ENCODE results near the gene ACOT7.

The ACOT7 gene

GRCh38 chr1:6347641-6348487 lies 45.7 kb downstream of the ACOT7 start:
- no peak for DNase-seq (ENCODE audit: low read depth in 2 of 2)

GRCh38 chr1:6345460-6345859 lies 48.1 kb downstream of the ACOT7 start:
- no peak for DNase-seq (ENCODE audit: low read depth in 2 of 2)

DNA sequence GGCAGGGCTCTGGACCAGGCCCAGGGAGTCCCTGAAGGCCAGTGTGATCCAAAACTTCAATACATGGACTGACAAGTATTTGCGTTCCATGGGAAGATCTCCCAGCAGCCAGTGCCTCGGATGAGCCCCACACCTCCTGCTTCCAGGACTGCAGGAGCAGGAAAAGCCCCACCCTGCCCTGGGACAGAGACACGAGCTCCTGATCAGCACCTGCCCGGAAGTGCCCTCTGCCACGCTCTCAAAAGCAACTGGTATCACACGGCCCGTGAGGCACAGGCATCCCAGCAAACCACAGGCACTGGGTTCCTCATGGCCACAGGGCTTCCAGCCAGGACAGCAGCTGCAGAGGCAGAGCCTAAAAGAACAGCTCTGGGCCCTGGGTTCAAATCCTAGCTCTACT lies 48.6 kb downstream of the ACOT7 start:
- no peak for DNase-seq (ENCODE audit: low read depth in 2 of 2)

DNA sequence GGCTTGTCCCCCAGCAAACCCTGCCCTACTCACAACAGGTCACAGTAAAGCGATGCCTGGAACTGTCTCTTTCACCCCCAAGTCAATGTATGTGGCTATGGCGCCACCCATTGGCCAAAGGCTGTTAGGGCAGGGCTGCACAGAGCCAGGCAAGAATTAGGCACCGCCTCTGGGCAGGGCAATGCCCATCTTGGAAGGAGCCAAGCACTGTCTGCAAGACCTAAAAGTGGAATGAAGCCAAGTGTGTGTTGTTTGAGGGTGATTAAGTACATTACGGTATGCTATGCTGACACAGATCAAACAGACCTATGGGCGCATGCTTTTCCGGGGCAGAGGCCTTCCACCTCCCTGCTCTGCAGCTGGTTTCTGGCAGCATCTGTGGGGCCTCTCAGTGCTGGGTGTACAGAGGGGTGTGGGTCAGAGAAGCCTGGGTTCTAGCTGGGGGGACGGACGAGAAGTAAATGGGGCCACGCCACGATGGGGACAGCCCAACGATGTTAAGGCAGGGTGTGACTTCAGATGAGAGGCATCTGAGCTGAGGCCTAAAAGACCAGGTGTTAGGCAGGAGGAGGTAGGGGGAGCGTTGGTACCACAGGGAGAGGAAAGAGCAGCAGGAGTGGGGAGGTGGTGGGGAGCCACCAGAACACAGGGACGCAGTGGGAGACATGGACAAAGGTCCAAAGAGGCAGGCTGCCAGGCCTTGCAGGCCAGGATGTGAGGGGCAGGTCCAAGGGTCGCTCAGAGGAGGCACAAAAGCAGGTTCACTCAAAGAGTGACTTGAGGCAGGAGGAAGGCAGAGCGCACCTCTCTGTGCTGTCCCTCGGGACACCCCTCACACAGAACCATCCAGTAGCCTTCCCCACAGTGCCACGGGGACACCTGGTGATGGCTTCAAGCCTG lies 49.8 kb downstream of the ACOT7 start:
- peak; percentile 26 to 33 for DNase-seq (ENCODE audit: low read depth in 2 of 2)

- no peak for DNase-seq (ENCODE audit: low read depth in 2 of 2)
Observed at GRCh38 chr1:6342056-6342455, 51.5 kb downstream of the ACOT7 start.

DNA sequence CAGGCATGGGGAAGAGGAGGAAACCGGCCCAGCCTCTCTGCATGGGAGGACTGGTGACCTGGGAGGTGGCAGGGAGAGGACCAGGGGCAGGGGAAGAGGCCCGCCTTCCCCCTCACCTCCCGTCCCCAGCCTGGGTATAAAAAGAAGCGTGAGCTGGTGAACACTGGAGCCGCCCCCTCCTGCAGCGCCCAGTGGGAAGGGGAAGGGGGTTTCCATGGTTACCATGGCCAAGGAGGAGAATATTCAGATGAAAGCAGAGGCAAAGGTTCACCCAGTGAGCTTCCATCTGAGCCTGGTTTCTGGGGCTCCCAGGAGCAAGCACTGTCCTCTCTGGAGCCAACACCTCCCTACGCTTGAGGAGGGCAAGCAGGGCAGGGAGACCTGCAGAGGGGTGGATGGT lies 54.9 kb downstream of the ACOT7 start:
- no peak for DNase-seq (ENCODE audit: low read depth in 2 of 2)

DNA sequence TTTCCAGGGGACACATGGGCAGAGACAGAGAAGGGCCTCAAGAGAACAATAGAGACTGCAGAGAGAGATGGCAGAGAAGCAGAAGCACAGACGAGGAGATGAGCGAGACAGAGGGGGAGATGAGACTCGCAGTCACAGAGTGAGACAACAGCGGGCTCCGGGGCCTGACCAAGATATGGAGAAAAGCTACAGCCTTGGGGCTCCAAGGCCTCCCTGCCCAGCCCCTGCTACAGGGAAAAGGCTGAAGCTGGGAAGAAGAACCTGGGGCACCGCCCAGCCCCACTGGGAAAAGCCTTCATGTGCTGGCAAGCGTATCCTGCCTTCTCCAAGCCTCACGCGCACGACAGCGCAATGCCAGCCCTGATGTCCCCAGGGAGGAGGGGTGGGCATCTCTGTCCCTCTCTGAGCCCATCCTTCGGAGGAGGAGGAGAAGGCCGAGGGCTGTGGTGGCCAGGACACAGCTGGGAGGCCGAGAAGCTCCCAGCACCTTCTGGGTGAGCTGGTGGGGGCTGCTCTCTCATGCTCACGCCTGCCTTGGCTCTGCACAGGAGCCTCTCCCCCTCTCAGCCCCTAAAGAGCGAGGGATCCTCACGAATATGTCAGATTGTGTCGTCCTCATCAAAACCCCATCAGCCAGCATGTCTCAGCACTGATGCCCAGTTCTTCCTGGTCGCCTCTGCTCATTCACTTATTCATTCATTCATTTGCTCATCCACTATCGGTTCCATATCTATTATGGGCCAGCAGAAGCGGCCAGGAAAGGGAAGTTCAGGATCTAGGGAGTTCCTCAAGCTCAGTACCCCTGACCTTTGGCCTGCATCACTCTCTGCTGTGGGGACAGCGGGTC lies 56.6 kb downstream of the ACOT7 start:
- no peak for DNase-seq (ENCODE audit: low read depth in 2 of 2)

GRCh38 chr1:6334261-6334993 lies 59.1 kb downstream of the ACOT7 start:
- DNase-seq (ENCODE audit: low read depth in 2 of 2) = no peak

DNA sequence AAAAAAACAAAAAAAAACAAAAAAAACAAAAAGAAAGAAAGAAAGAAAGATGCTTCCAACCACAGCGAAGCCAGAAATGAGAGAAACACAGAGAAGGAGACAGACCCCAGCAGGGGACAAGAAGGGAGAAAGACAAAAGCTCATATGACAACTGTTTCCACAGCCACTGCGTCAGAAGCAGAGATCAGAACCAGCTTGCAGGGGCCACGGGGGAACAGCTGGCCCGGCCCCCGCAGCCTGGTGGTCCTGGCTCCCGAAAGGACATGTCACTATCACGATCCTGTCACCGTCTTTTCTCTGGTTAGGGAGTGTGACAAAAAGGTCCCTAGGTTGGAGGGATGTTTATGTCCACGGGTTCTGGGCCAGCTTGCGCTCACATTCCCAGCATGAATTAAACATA lies 60.7 kb downstream of the ACOT7 start:
- no peak for DNase-seq (ENCODE audit: low read depth in 2 of 2)

- no peak for DNase-seq (ENCODE audit: low read depth in 2 of 2)
Observed at GRCh38 chr1:6331543-6332273, 61.9 kb downstream of the ACOT7 start.

GRCh38 chr1:6330410-6330911 lies 63.1 kb downstream of the ACOT7 start:
- peak; percentile 22 to 29 for DNase-seq (ENCODE audit: low read depth in 2 of 2)

DNA sequence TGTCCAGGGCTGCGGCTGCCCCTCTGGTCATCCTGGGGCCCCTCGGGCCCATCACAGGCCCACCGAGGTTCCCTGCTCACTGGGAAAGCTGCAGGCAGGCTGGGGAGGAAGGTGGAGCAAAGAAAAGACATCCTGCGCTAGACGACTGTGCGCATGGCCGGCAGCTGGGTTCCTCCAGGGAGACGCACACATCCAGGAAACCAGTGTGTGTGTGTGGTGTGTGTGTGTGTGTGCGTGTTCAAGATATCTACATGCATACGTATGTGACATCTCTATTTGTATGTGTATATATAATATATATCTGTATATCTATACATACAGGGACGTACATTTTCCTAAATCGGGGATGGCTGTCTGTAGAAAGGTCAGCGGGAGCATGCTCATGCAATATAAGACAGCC lies 63.7 kb downstream of the ACOT7 start:
- peak; percentile 36 to 38 for DNase-seq (ENCODE audit: low read depth in 2 of 2)

DNA sequence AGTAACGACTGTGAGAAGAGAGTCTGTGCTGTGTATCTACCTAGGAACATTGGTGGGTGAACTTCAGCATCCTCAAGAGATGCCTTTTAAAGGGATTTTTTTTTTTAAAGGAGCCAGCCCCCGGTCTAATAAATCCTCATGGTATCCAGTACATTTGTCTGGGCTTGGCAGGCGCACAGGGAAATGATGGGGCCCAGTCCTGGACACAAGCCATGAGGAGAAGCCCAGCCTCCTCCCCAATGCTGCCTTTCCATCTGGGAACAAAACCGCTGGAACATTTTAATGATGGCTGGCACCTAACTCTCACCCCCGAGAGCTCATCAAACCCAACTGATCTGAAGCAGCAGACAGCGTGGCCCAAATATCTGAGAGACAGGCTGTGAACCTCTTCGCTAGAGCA lies 64.2 kb downstream of the ACOT7 start:
- no peak for DNase-seq (ENCODE audit: low read depth in 2 of 2)

DNA sequence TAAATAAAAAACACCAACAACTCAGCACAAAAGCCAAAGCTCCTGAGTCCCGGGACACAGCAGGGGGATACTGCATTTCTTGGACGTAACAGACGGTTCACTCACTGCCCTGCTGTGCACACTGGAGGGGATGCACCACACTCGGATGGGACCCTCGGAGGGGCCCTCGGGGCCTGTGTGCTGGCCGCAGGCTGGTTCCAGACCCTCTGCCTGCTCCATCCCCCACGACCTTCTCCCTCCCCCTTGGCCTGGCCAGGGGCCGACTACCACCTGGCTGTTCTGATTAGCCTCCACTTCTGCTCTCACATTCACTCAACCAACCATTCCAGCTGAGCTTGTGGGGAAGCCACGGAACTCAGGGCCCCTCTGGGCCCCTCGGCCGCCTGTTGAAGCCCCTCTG lies 64.9 kb downstream of the ACOT7 start:
- DNase-seq (ENCODE audit: low read depth in 2 of 2) = no peak

DNA sequence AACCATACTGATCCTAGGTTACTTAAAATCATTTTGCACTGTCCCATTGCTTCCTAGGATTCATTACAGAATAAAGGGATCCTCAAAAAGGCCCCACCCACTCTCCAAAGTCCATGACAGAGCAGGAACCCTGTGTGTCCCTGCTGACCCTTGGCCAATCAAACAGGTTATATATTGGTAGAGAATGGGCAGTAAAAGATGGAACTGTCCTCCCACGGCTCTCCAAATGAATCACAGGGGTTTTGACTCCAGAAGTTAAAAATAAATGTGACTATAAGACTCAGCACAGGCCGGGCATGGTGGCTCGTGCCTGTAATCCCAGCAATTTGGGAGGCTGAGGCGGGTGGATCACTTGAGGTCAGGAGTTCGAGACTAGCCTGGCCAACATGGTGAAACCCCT lies 65.5 kb downstream of the ACOT7 start:
- no peak for DNase-seq (ENCODE audit: low read depth in 2 of 2)

GRCh38 chr1:6325482-6325881 lies 68.1 kb downstream of the ACOT7 start:
- no peak for DNase-seq (ENCODE audit: low read depth in 2 of 2)

DNA sequence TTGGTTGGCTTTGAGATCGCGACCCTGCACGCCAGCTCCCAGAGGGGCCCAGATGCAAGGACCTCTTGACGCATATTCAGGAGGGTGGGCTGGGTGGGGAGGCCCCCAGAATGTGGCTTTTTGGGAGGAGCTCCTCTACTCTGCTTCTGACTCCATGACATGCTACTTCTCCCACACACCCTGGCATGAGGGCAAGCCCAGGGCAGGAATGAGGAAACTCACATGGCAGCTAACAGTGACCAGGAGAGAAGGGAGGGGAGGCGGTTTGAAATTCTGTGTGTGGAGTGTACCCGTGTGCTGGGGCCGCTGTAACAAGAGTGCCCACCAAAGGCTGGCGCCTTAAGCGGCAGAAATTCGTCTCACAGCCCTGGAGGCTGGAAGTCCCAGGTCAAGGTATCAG lies 71.4 kb downstream of the ACOT7 start:
- no peak for DNase-seq (ENCODE audit: low read depth in 2 of 2)

DNA sequence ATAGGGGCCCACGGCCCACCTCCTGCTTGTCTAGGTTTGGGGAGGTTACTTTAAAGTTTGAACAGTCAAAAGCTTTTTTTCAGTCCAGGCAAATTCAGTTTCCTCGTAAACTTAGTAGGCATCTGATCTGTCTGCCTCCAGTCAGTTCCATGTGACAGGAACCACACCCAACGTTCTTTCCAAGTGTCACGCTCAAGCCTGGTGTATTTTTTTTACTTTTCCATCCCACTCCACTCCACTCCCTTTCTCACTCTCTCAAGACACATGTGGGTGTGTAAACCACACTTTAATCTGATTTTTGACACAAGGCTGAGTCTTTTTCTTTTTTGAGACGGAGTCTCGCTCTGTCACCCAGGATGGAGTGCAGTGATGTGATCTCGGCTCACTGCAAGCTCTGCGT lies 72.4 kb downstream of the ACOT7 start:
- no peak for DNase-seq (ENCODE audit: low read depth in 2 of 2)

GRCh38 chr1:6317098-6317760 lies 76.3 kb downstream of the ACOT7 start:
- DNase-seq (ENCODE audit: low read depth in 2 of 2) = no peak
